H1 (cell line): Measurements from ENCODE around the gene CGRRF1. TPM values are rescaled to one million over a fixed set of nuclear protein-coding genes. Genes with fewer than 3 reads are reported as not detected.

Source experiments
- CTCF ChIA-PET: fragments of 300-600 bp; sonication (Branson Sonifier 250); formaldehyde crosslinking; loops from one replicate; lab custom pipeline; 2021; ENCODE audit not compliant: partially characterized antibody; lab: Charles Lee
- POLR2A ChIA-PET: fragments of 300-600 bp; sonication (Branson Sonifier 250); formaldehyde crosslinking; loops from one replicate; lab custom pipeline; 2021; ENCODE audit warnings: inconsistent platforms; ENCODE audit not compliant: partially characterized antibody; lab: Charles Lee
- DNase-seq, 2 experiments: peaks; one replicate each; pipeline versions ENCODE4 v3.0.0 to v3.0.0-alpha.2; 2010 to 2022; ENCODE audit warnings: low spot score in 2 of 2, low read depth in 1 of 2, mixed read lengths in 1 of 2
- FAIRE-seq: peaks from 2 replicates; lab custom pipeline; 2011; peaks lifted over from hg19 to GRCh38; lab: Jason Lieb, UNC
- H2AFZ ChIP-seq: 2 replicates; pipeline ENCODE4 v1.8.1; 2012; ENCODE audit warnings: low read length, inconsistent platforms
- H2AK5ac ChIP-seq: 2 replicates; pipeline ENCODE4 v1.6.1; 2013; ENCODE audit warnings: low read depth, low read length
- H2BK120ac ChIP-seq: replicated peaks from 2 replicates; pipeline ENCODE3; 2013; ENCODE audit warnings: low read depth, low read length, inconsistent platforms
- H2BK12ac ChIP-seq: 2 replicates; pipeline ENCODE4 v1.6.1; 2013; ENCODE audit warnings: low read depth, low read length
- H2BK15ac ChIP-seq: 2 replicates; pipeline ENCODE4 v1.6.1; 2013; ENCODE audit warnings: low read length
- H2BK20ac ChIP-seq: 2 replicates; pipeline ENCODE4 v1.6.1; 2013; ENCODE audit warnings: low read length
- H2BK5ac ChIP-seq: 2 replicates; pipeline ENCODE4 v1.6.1; 2013; ENCODE audit warnings: low read depth, low read length
- H3K14ac ChIP-seq: 2 replicates; pipeline ENCODE4 v1.6.1; 2013; ENCODE audit warnings: inconsistent platforms; ENCODE audit not compliant: insufficient read length
- H3K18ac ChIP-seq: 2 replicates; pipeline ENCODE4 v1.6.1; 2013; ENCODE audit warnings: low read length; ENCODE audit errors: extremely low read depth
- H3K23ac ChIP-seq: 2 replicates; pipeline ENCODE4 v1.6.1; 2013; ENCODE audit warnings: inconsistent platforms; ENCODE audit not compliant: insufficient read length
- H3K23me2 ChIP-seq: 2 replicates; pipeline ENCODE4 v1.6.1; 2013; ENCODE audit warnings: low read depth, low read length
- H3K27ac ChIP-seq: 2 replicates; pipeline ENCODE4 v1.6.1; 2011; ENCODE audit warnings: low read depth, low read length, inconsistent platforms
- H3K27me3 ChIP-seq, 4 experiments: replicated peaks in 1 of 4; 1 replicate in 1 of 4; 2 replicates in 3 of 4; pipeline versions ENCODE4 v1.6.1 to v1.8.1; 2011 to 2013; ENCODE audit warnings: low read length in 3 of 4, mild to moderate bottlenecking in 3 of 4, inconsistent platforms in 2 of 4, mixed read lengths in 2 of 4, moderate library complexity in 1 of 4; ENCODE audit not compliant: control insufficient read depth in 3 of 4, insufficient read depth in 3 of 4; ENCODE audit errors: extremely low read depth in 1 of 4
- H3K36me3 ChIP-seq, 4 experiments: 2 replicates each; pipeline versions ENCODE4 v1.6.1 to v1.8.1; 2011 to 2013; ENCODE audit warnings: mild to moderate bottlenecking in 4 of 4, low read length in 3 of 4, moderate library complexity in 2 of 4, control low read depth in 1 of 4, inconsistent platforms in 1 of 4; ENCODE audit not compliant: insufficient read depth in 4 of 4, control insufficient read depth in 2 of 4
- H3K4ac ChIP-seq: replicated peaks from 2 replicates; pipeline ENCODE3; 2013; ENCODE audit warnings: low read length, low read depth, mixed read lengths, inconsistent platforms; ENCODE audit not compliant: insufficient read length
- H3K4me1 ChIP-seq, 4 experiments: replicated peaks in 1 of 4; 1 replicate in 1 of 4; 2 replicates in 3 of 4; pipeline versions ENCODE4 v1.6.1 to v1.8.1; 2011 to 2013; ENCODE audit warnings: low read length in 3 of 4, inconsistent platforms in 2 of 4, mixed read lengths in 1 of 4; ENCODE audit not compliant: insufficient read depth in 4 of 4, control insufficient read depth in 3 of 4
- H3K4me2 ChIP-seq, 2 experiments: 2 replicates each; pipeline versions ENCODE4 v1.6.1 to v1.8.1; 2011 to 2013; ENCODE audit warnings: low read depth in 2 of 2, low read length in 2 of 2, control low read depth in 1 of 2, inconsistent platforms in 1 of 2, mild to moderate bottlenecking in 1 of 2; ENCODE audit not compliant: insufficient read depth in 1 of 2
- H3K4me3 ChIP-seq, 4 experiments: fragments of 200-600, 300-600 bp in 1 of 4; sonication (generic), shearing (Covaris generic), sonication (Bioruptor Twin) in 1 of 4; 2 replicates each; pipeline versions ENCODE4 v1.5.1 to v1.8.1; 2011 to 2016; ENCODE audit warnings: low read length in 4 of 4, low read depth in 3 of 4, control low read depth in 2 of 4, inconsistent platforms in 2 of 4, mild to moderate bottlenecking in 2 of 4, mixed read lengths in 1 of 4, moderate library complexity in 1 of 4; ENCODE audit not compliant: insufficient read depth in 2 of 4; ENCODE audit errors: extremely low read depth in 1 of 4
- H3K56ac ChIP-seq: replicated peaks from 2 replicates; pipeline ENCODE3; 2013; ENCODE audit warnings: low read depth, mild to moderate bottlenecking, mixed read lengths, low read length, inconsistent platforms; ENCODE audit not compliant: insufficient read length
- H3K79me1 ChIP-seq: 2 replicates; pipeline ENCODE4 v1.6.1; 2013; ENCODE audit warnings: low read depth, low read length, control low read depth
- H3K79me2 ChIP-seq, 2 experiments: 2 replicates each; pipeline versions ENCODE4 v1.6.1 to v1.8.1; 2012 to 2013; ENCODE audit warnings: low read length in 2 of 2, mild to moderate bottlenecking in 2 of 2, inconsistent platforms in 1 of 2; ENCODE audit not compliant: insufficient read depth in 2 of 2, control insufficient read depth in 1 of 2
- H3K9ac ChIP-seq, 4 experiments: replicated peaks in 1 of 4; 1 replicate in 1 of 4; 2 replicates in 3 of 4; pipeline versions ENCODE4 v1.6.1 to v1.8.1; 2011 to 2013; ENCODE audit warnings: low read depth in 3 of 4, low read length in 3 of 4, control low read depth in 2 of 4, mild to moderate bottlenecking in 2 of 4, moderate library complexity in 2 of 4, inconsistent platforms in 1 of 4; ENCODE audit errors: extremely low read depth in 1 of 4
- H3K9me3 ChIP-seq, 2 experiments: 2 replicates each; pipeline versions ENCODE4 v1.6.1 to v1.8.1; 2012 to 2013; ENCODE audit warnings: mild to moderate bottlenecking in 2 of 2, moderate library complexity in 2 of 2, control low read depth in 1 of 2, inconsistent platforms in 1 of 2, low read depth in 1 of 2, low read length in 1 of 2, mixed read lengths in 1 of 2; ENCODE audit not compliant: insufficient read depth in 2 of 2
- H4K20me1 ChIP-seq, 2 experiments: replicated peaks in 1 of 2; 2 replicates each; pipeline versions ENCODE3 to v1.8.1; 2011 to 2013; ENCODE audit warnings: inconsistent platforms in 2 of 2, low read length in 2 of 2, mild to moderate bottlenecking in 1 of 2; ENCODE audit not compliant: insufficient read depth in 2 of 2, control insufficient read depth in 1 of 2
- H4K5ac ChIP-seq: 2 replicates; pipeline ENCODE4 v1.6.1; 2013; ENCODE audit warnings: low read length, low read depth, mixed read lengths, inconsistent platforms; ENCODE audit not compliant: insufficient read length
- H4K8ac ChIP-seq: 2 replicates; pipeline ENCODE4 v1.8.0; 2013; ENCODE audit warnings: mild to moderate bottlenecking, moderate library complexity, low read length, inconsistent platforms; ENCODE audit not compliant: insufficient read depth; ENCODE audit errors: extremely low read depth
- H4K91ac ChIP-seq: replicated peaks from 2 replicates; pipeline ENCODE3; 2013; ENCODE audit warnings: low read length, mixed read lengths, inconsistent platforms; ENCODE audit not compliant: insufficient read length
- CEBPB ChIP-seq: IDR thresholded peaks from 2 replicates; pipeline ENCODE4 v1.6.1; 2012; ENCODE audit warnings: low read depth, low read length
- HDAC2 ChIP-seq, 2 experiments: fragments of 300-600 bp in 1 of 2; sonication (generic) in 1 of 2; IDR thresholded peaks; 2 replicates each; pipeline ENCODE4 v1.6.1; 2011 to 2012; ENCODE audit warnings: low read depth in 2 of 2, low read length in 2 of 2, mild to moderate bottlenecking in 2 of 2, moderate library complexity in 2 of 2, borderline replicate concordance in 1 of 2, inconsistent platforms in 1 of 2
- KDM4A ChIP-seq: IDR thresholded peaks from one replicate; pipeline ENCODE4 v1.7.1; 2012; ENCODE audit warnings: low read depth, mild to moderate bottlenecking, moderate library complexity, low read length, inconsistent platforms; ENCODE audit not compliant: severe bottlenecking
- KDM5A ChIP-seq: fragments of 200-600 bp; IDR thresholded peaks from 2 replicates; pipeline ENCODE4 v1.7.1; 2012; ENCODE audit warnings: mild to moderate bottlenecking, low read length, inconsistent platforms, mixed read lengths
- MAFK ChIP-seq: IDR thresholded peaks from 2 replicates; pipeline ENCODE4 v1.6.1; 2012; ENCODE audit warnings: low read depth, mild to moderate bottlenecking, improper control_type of control experiment, low read length
- NANOG ChIP-seq: IDR thresholded peaks from 2 replicates; pipeline ENCODE4 v1.6.1; 2011; ENCODE audit warnings: low read length, low read depth, mild to moderate bottlenecking, inconsistent platforms; ENCODE audit not compliant: insufficient read depth, poor library complexity, severe bottlenecking
- POLR2AphosphoS5 ChIP-seq: IDR thresholded peaks from 2 replicates; pipeline ENCODE4 v1.6.1; 2011; ENCODE audit warnings: low read depth, low read length
- RNF2 ChIP-seq: fragments of 200-900, 300-1000 bp; sonication (generic); IDR thresholded peaks from 2 replicates; pipeline ENCODE4 v1.7.1; 2016; ENCODE audit warnings: borderline replicate concordance, low read depth, mild to moderate bottlenecking, antibody characterized with exemption, low read length; ENCODE audit not compliant: poor library complexity, severe bottlenecking; ENCODE audit errors: missing control alignments
- SAP30 ChIP-seq: fragments of 300-600 bp; sonication (generic); IDR thresholded peaks from 2 replicates; pipeline ENCODE4 v1.7.1; 2012; ENCODE audit warnings: low read length, moderate library complexity, mild to moderate bottlenecking, inconsistent platforms; ENCODE audit not compliant: insufficient read depth, insufficient replicate concordance
- SIN3A ChIP-seq, 2 experiments: IDR thresholded peaks in 1 of 2; conservative IDR thresholded peaks in 1 of 2; 2 replicates each; pipeline ENCODE4 v1.6.1; 2011 to 2012; ENCODE audit warnings: low read length in 2 of 2, improper control_type of control experiment in 1 of 2, low read depth in 1 of 2, mild to moderate bottlenecking in 1 of 2
- SUZ12 ChIP-seq: fragments of 200-600 bp; sonication (generic); IDR thresholded peaks from 2 replicates; pipeline ENCODE4 v1.6.1; 2012; ENCODE audit warnings: mild to moderate bottlenecking, inconsistent platforms, low read length, moderate library complexity, mixed read lengths
- YY1 ChIP-seq: IDR thresholded peaks from 2 replicates; pipeline ENCODE4 v1.6.1; 2011; ENCODE audit warnings: low read depth, mild to moderate bottlenecking, low read length
- ZNF274 ChIP-seq: IDR thresholded peaks from 2 replicates; pipeline ENCODE4 v1.7.0; 2012; ENCODE audit warnings: low read length, borderline replicate concordance; ENCODE audit errors: extremely low read depth
- WGBS, 2 experiments: shearing (Covaris generic) in 1 of 2; methylation state at CpG; one replicate each; pipeline versions ENCODE4 v1.1.6 to v1.1.7; 2013 to 2015; ENCODE audit warnings: low lambda C conversion rate in 2 of 2, mixed read lengths in 2 of 2, inconsistent platforms in 1 of 2, low coverage in 1 of 2, missing lambda C conversion rate in 1 of 2; ENCODE audit not compliant: insufficient replicate concordance in 2 of 2, insufficient coverage in 1 of 2, insufficient read length in 1 of 2; ENCODE audit errors: extremely low coverage in 1 of 2, missing lambda C conversion rate in 1 of 2; 5-methylcytosine and 5-hydroxymethylcytosine counted together
- polyA plus RNA-seq, 7 experiments: library from polyadenylated mRNA; depleted of rRNA in 3 of 7; stranded (reverse) in 5 of 7; unstranded in 2 of 7; fragments of >200 nt in 5 of 7; fragments of 200-250 nt in 2 of 7; gene quantifications; 1 replicate in 5 of 7; 2 replicates in 1 of 7; 4 replicates in 1 of 7; pipeline versions ENCODE4 v1.2.1 to v1.2.3, GENCODE V29; 2011 to 2013; ENCODE audit warnings: missing spikeins in 2 of 7, mixed read lengths in 2 of 7
- total RNA-seq: library from RNA; stranded (reverse); fragmentation: NEBNext Ultra II Directional; extraction: Animal tissue kit (Norgen Biotek cat#: 25700); gene quantifications from 2 replicates; pipeline ENCODE4 v1.2.1, GENCODE V29; 2021

Gene CGRRF1
- total and polyA plus RNA-seq, 2 of the 8 experiments (the other 6 are each of a cell fraction or from before 2014, with no cell fraction given): 7.4 to 20.2 TPM

DNA sequence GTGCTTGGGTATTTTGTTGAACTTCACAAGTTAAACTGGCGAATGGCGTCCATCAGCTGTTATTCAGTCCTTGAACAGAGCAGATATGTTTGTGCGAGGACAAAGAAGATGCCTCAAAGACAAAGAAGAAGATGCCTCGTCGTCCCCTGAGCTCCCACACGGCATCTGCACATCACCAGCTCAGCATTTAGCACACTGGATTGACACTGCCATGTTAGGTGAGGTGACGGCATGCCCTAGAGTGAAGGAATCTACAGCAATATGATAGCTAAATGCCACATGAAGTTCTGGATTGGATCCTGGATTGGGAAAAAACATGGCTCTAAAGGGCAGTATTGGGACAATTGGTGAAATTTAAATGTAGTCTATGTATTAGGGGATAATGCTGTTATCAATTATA, 72.6 kb downstream of the CGRRF1 start:
- Histone ChIP-seq H3K18ac (no peak overlapping the region), H3K4me3 (no peak overlapping the region), H3K23ac (no peak overlapping the region), H3K4ac (no peak overlapping the region), H3K79me2 (peaks cover 0 to 8% of the 10 kb centered on the region in 2 experiments; a peak in 2 of 4 replicates), H2BK20ac (no peak overlapping the region), H3K79me1 (no peaks in the 10 kb centered on the region; the same call in 1 of the 2 replicates), H4K20me1 (no peaks in the 10 kb centered on the region), H2AK5ac (no peak overlapping the region), H4K8ac (no peak overlapping the region), H3K27ac (no peak overlapping the region), H3K9me3 (no peaks in the 10 kb centered on the region), H3K23me2 (no peaks in the 10 kb centered on the region), H3K56ac (no peak overlapping the region), H2BK12ac (no peak overlapping the region), H3K9ac (no peak overlapping the region), H3K4me1 (no peaks in the 10 kb centered on the region), H3K36me3 (no peaks in the 10 kb centered on the region), H2BK15ac (no peak overlapping the region), H2BK120ac (no peak overlapping the region), H3K4me2 (no peak overlapping the region), H3K14ac (no peak overlapping the region), H2BK5ac (no peak overlapping the region), H4K91ac (no peak overlapping the region), H3K27me3 (no peaks in the 10 kb centered on the region), H2AFZ (no peak overlapping the region), H4K5ac (no peak overlapping the region)
- TF ChIP-seq YY1: no peak
- no peak for TF ChIP-seq KDM5A
- no peak for TF ChIP-seq HDAC2 (IDR thresholded peaks at IDR 0.05; ENCODE audit: borderline replicate concordance in 1 of 2, low read depth in 2 of 2, low read length in 2 of 2)
- no peak for TF ChIP-seq KDM4A
- TF ChIP-seq SIN3A (conservative IDR thresholded peaks at IDR 0.05 in 1 of 2, IDR thresholded peaks at IDR 0.05 in 1 of 2; ENCODE audit: low read depth in 1 of 2, low read length in 2 of 2): no peak
- no peak for TF ChIP-seq POLR2AphosphoS5
- TF ChIP-seq MAFK: no peak
- TF ChIP-seq RNF2: no peak
- TF ChIP-seq CEBPB: no peak
- TF ChIP-seq NANOG: no peak
- TF ChIP-seq ZNF274: no peak
- no peak for TF ChIP-seq SUZ12
- TF ChIP-seq SAP30: no peak
- FAIRE-seq: no peak
- no peak for DNase-seq
- 91% methylated on average over 7 of the region's 7 CpGs; no CpG with 5 or more reads in 1 of the 2 experiments for WGBS, 2 experiments
- ChIA-PET POLR2A (interaction anchor here (0.6 to 1.5 kb wide), 4 partner anchors 8 to 272 kb away, joined by 3 to 4 read pairs (median 3); no protein-coding TSS in a partner anchor), CTCF (interaction anchor here (0.8 to 3.7 kb wide), 11 partner anchors 9 to 192 kb away, joined by 3 to 23 read pairs (median 3); no protein-coding TSS in a partner anchor)
